Left renal cortex interstitium (tissue), 4 donors: ENCODE measurements around the gene ERCC6L. TPM values are rescaled to one million over a fixed set of nuclear protein-coding genes. Genes with fewer than 3 reads are reported as not detected.

ENCODE experiments used
- DNase-seq, 4 donors: peaks; one replicate each; pipeline ENCODE4 v3.0.0-alpha.2; 2013; ENCODE audit warnings: low read depth in 4 of 4, low spot score in 2 of 4, missing footprints in 1 of 4
- polyA plus RNA-seq, 4 donors: library from polyadenylated mRNA; unstranded; fragments of 120-200 nt; gene quantifications; one replicate each; pipeline ENCODE4 v1.2.1, GENCODE V29; 2013; ENCODE audit not compliant: insufficient read length in 4 of 4

Gene ERCC6L
- 1 to 10 TPM; 3.9 to 4.5 (median 4.4) TPM for polyA plus RNA-seq

GRCh38 chrX:72238721-72239475, at the start of gene ERCC6L:
Gene ERCC6L, minus strand, starts transcription at chrX:72239027. Its CDS starts 116 bp downstream, at chrX:72238911.
- DNase-seq: peak; percentile 60 to 75 (median 61)

DNA sequence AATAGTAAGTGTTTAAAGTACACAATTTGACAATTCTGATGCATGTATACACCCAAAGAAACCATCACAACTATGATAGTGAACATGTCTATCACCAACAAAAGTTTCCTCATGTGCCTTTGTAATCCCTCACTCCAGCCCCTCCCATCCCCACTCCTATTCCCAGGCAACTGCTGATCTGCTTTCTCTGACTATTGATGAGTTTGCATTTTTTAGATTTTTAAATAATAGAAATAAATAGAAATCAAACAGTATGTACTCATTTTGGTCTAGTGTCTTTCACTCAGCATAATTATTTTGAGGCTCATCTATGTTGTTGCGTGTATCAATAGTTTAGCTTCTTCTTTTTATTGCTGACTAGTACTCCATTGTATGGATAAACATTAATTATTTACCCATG, 43.5 kb upstream of the ERCC6L start:
- no peak for DNase-seq

- DNase-seq: peak in 1 of 4 donors; percentile 45
Measured at GRCh38 chrX:72280321-72280845, 41.6 kb upstream of the ERCC6L start.

GRCh38 chrX:72276478-72276953, 37.7 kb upstream of the ERCC6L start:
- DNase-seq: no peak

DNA sequence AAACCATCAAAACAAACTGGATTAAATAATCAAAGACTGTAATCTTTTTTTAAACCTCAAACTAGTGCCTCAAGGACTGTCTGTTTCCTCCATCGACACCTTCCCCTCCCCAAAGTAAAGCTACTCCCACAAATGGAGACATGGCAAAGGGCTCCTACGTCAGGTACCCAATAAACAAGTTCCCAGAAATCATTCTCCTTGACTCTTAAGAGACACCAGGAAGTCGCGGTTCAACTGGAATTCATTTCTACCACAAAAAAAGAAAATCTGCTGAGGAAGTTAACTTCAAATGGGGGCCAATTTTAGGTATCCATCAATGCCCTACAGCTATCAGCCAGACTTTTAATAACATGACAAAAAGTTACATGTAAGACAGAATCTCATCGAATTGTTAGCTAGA, 35.7 kb upstream of the ERCC6L start:
- no peak for DNase-seq

GRCh38 chrX:72273718-72274117, 34.9 kb upstream of the ERCC6L start:
- DNase-seq: no peak

- no peak for DNase-seq
Measured at GRCh38 chrX:72272868-72273267, 34.0 kb upstream of the ERCC6L start.

GRCh38 chrX:72271812-72272211, 33.0 kb upstream of the ERCC6L start:
- DNase-seq: no peak

DNA sequence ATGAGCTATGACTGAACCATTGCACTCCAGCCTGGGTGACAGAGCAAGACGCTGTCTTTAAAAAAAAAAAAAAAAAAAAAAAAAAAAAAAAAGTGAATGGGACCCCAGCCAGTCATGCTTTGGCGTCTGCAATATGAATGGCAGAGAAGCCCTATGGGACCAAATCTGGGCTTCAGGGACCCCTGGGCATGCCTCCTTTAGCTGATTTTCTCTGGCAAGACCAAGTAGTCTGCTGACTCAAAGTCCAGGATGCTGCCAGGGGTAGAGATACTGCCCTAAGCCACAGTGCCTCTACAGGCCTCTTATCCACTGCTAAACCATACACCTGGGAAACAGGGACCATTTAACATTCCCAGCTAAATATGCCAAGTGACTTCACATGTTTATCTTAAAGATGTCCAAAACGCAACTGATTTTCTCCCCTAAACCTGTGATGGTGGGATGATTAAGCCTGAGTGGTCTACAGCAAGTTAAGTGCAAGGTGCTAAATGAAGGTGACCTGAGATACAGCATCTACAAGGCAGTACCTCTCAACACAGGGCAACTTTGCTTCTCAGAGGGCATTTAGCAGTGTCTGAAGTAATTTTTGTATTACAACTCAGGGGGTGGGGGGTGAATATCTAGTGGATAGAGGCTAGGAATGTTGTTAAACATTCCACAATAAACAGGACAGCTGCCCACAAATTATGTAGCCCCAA, 32.4 kb upstream of the ERCC6L start:
- DNase-seq: no peak

DNA sequence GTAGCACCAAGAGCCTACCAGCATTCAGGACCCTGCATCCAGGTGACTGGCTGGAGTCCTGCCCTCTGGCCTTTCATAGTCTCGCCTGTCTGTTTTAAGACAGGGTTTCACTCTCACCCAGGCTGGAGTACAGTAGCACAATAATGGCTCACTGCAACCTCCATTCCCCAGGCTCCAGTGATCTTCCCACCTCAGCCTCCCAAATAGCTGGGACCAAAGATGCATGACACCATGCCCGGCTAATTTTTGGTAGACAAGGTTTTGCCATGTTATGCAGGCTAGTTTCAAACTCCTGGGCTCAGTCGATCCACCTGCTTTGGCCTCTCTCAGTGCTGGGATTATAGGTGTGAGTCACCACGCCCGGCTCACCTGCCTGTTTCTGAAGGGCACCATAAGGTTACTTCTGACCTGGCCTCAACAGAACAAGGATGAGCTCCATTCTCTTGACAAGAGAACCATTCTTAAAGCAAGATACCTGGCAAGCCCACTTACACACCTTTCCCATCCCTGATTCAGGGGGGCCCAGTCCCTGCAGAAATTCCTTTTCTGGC, 31.6 kb upstream of the ERCC6L start:
- DNase-seq: no peak

GRCh38 chrX:72269671-72270251, 30.9 kb upstream of the ERCC6L start:
- no peak for DNase-seq

DNA sequence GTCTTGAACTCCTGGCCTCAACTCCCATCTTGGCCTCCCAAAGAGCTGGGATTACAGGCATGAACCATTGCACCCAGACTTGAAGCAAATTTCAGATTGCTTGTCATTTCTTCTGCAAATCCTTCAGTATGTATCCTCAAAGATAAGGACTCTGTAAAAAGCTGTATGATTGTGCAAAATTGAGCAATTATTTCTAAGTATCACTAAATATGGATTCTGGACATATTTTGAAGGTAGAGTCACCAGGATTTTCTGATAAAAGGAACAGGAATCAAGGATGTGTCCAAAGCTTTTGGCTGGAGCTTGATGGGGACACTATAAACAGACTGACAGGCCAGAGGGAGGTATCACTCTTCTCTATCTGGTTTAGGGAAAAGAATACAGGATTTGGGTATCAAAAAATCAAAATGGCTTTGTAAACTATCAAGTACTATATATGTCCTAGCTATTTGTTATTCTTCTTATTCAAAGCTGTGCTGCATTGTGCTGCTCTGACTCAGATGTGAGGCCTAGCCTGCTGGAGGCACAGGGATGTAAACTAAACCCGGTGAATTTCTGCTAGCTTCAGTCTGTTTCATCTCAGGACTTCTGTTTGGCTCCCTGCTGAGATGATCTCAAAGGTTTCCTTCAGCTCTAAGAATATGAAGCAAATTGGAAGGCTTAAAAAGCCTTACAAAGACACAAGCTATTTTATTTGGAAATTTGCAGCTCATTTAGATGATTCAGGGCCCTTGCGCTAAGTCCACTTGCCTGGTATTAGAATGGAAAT, 30.0 kb upstream of the ERCC6L start:
- DNase-seq: no peak

DNA sequence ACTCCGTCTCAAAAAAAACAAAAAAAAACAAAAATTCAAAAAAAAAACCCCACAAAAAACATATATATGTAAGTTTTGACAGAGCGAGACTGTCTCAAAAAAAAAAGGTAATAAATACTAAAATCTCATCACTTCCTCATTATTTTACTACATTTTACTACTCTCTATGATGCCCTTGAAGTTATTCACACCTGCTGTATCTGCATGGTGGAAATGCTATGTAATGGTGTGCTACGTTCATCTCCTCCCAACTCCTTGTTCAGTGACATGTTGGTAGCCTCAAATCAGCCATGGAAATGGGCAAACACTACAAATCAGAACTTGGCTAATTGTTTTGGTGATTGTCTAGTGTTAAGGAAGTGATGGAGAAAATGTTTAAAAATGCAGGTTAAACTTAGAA, 26.4 kb upstream of the ERCC6L start:
- DNase-seq: no peak

- no peak for DNase-seq
Measured at GRCh38 chrX:72262077-72262476, 23.2 kb upstream of the ERCC6L start.

DNA sequence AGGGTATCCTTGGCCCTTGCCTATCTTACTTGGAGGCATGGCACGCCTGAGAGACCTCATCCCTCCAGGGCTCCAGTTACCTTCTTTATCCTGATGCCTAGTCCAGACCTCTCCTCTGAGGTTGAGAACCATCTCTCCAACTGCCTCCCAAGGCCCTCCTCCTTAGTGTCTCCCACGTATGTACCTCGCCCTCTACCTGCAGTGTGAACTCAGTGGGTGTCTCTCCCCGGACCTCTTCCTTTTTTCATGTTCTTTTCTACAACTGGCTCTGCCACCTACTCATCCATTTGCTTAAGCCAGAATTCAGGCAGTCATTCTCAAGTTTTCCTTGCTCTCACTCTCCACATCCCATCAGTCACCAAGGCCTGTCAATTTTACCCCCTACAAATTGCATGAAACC, 21.6 kb upstream of the ERCC6L start:
- DNase-seq: no peak

DNA sequence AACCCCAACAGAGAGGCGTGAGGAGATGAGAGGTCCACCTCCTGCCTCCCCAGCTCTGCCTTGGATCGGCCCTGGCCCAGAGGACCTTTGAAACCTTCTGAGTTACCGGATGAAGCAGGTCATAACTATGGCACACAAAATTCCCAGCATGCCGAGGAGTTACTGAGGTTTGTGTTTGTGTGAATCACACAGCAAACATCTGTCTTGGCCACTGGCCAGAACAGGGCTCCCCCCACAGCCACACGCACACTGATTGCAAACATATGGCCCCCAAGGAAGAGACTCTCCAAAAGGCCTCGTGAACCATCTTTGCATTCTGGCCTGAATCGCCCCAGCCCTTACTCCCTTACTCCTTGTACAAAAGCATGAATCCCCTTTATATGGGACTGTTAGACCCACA, 19.3 kb upstream of the ERCC6L start:
- no peak for DNase-seq

GRCh38 chrX:72255864-72256263, 17.0 kb upstream of the ERCC6L start:
- DNase-seq: no peak

DNA sequence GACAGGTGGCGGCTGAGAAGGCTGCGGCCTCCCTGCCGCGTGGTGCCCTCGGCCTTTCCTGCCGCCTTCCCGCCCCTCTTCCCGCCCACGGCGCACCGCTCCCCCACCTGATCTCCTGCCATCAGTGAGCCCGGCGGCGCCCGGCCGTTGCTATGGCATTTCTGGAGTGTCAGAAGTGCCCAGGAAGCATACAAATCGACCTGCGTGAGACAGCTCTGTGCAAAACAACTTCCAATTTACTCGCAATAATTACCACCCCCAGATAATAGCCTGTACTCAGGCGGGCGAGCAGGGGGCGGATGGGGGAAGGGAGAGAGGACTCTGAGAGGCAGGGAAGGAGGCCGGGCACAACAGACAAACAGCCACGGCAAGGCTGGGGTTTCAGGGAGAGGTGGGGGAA, 16.6 kb upstream of the ERCC6L start:
- DNase-seq: no peak

DNA sequence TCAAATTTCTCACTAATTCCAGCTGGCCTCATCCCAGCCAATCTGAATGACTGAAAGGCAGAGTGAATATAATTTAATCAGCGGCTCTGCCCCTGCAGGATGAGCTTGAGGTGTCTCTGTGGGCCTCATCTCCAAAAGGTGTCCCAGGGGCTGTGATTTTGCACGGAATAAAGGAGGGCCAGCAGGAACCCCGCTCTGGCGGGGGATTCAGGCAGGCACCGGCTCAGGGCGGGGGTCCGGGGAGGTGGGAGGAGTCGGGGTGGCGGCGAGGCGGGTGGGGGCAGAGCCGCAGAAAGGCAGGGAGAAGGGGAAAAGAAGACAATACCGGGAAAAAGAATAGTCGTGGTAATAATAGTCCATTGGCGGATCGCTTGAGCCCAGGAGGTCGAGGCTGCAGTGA, 16.0 kb upstream of the ERCC6L start:
- DNase-seq: no peak

GRCh38 chrX:72253686-72254085, 14.9 kb upstream of the ERCC6L start:
- no peak for DNase-seq
